SJSA1 (cell line): ENCODE measurements around the gene FBLN1. TPM values are rescaled to one million over a fixed set of nuclear protein-coding genes. Genes with fewer than 3 reads are reported as not detected.

ENCODE experiments used
- DNase-seq, 2 experiments: peaks; one replicate each; pipeline ENCODE4 v3.0.0-alpha.2; 2015 to 2020; ENCODE audit warnings: low spot score in 2 of 2, low read depth in 1 of 2
- H3K27ac ChIP-seq: fragments of 250-450 bp; sonication (Bioruptor Pico); 2 replicates; pipeline ENCODE4 v1.5.1; 2020; ENCODE audit warnings: mild to moderate bottlenecking, moderate library complexity
- H3K27me3 ChIP-seq: fragments of 250-450 bp; sonication (Bioruptor Pico); replicated peaks from 2 replicates; pipeline ENCODE4 v1.5.1; 2020; ENCODE audit warnings: mild to moderate bottlenecking, moderate library complexity
- H3K36me3 ChIP-seq: fragments of 250-450 bp; sonication (Bioruptor Pico); 2 replicates; pipeline ENCODE4 v1.5.1; 2020; ENCODE audit warnings: mild to moderate bottlenecking
- H3K4me1 ChIP-seq: fragments of 250-450 bp; sonication (Bioruptor Pico); replicated peaks from 2 replicates; pipeline ENCODE4 v1.6.1; 2021; ENCODE audit warnings: mild to moderate bottlenecking
- H3K4me3 ChIP-seq: fragments of 250-450 bp; sonication (Bioruptor Pico); 2 replicates; pipeline ENCODE4 v1.5.1; 2020; ENCODE audit warnings: mild to moderate bottlenecking
- H3K9me3 ChIP-seq: fragments of 250-450 bp; sonication (Bioruptor Pico); replicated peaks from 2 replicates; pipeline ENCODE4 v1.5.1; 2020; ENCODE audit warnings: mild to moderate bottlenecking
- total RNA-seq: library from RNA; depleted of rRNA; stranded (reverse); fragments of >200 nt; shearing (Covaris generic); gene quantifications from 2 replicates; pipeline ENCODE4 v1.2.3, GENCODE V29; 2014

The FBLN1 gene
- total RNA-seq, 1 experiment from 2014 or later = 38.8 TPM

- peak overlapping the region; percentile 59 for H3K27ac ChIP-seq
- peak in 1 of 2 experiments; percentile 32 for DNase-seq
- H3K9me3 ChIP-seq = no peaks in the 10 kb centered on the region
- H3K27me3 ChIP-seq = no peaks in the 10 kb centered on the region
- H3K4me1 ChIP-seq = peaks cover 34% of the 10 kb centered on the region
- H3K4me3 ChIP-seq = peak overlapping the region; percentile 77
- H3K36me3 ChIP-seq = peaks cover 2% of the 10 kb centered on the region; the same call in 1 of the 2 replicates
These were observed 550 bp downstream of the FBLN1 start for GRCh38 chr22:45503050-45503815.

GRCh38 chr22:45503816-45504372 lies 1.2 kb downstream of the FBLN1 start:
- no peaks in the 10 kb centered on the region for H3K27me3 ChIP-seq
- peak overlapping the region; percentile 77 for H3K4me3 ChIP-seq
- no peaks in the 10 kb centered on the region for H3K9me3 ChIP-seq
- peak overlapping the region; percentile 5 for H3K27ac ChIP-seq
- peak in 1 of 2 experiments; percentile 11 for DNase-seq
- H3K36me3 ChIP-seq = peaks cover 2% of the 10 kb centered on the region; the same call in 1 of the 2 replicates
- H3K4me1 ChIP-seq = peaks cover 34% of the 10 kb centered on the region

- Histone ChIP-seq H3K9me3 (no peaks in the 10 kb centered on the region), H3K4me1 (peaks cover 34% of the 10 kb centered on the region), H3K4me3 (peak overlapping the region; percentile 77), H3K27ac (peak overlapping the region; percentile 5), H3K36me3 (peaks cover 2% of the 10 kb centered on the region; the same call in 1 of the 2 replicates), H3K27me3 (no peaks in the 10 kb centered on the region)
- DNase-seq = peak; percentile 70 to 72
These were observed 2.0 kb downstream of the FBLN1 start for GRCh38 chr22:45504373-45505341.

GRCh38 chr22:45505991-45506747 lies 3.5 kb downstream of the FBLN1 start:
- H3K4me3 ChIP-seq = no peak overlapping the region
- H3K27ac ChIP-seq = no peak overlapping the region

GRCh38 chr22:45506816-45507360 lies 4.2 kb downstream of the FBLN1 start:
- peaks cover 2% of the 10 kb centered on the region; the same call in 1 of the 2 replicates for H3K36me3 ChIP-seq
- H3K4me1 ChIP-seq = peaks cover 40% of the 10 kb centered on the region
- no peaks in the 10 kb centered on the region for H3K27me3 ChIP-seq
- H3K9me3 ChIP-seq = no peaks in the 10 kb centered on the region
- no peak overlapping the region for H3K4me3 ChIP-seq
- DNase-seq = no peak
- no peak overlapping the region for H3K27ac ChIP-seq

More at GRCh38 chr22:45505991-45506747, 3.5 kb downstream of the FBLN1 start:
- H3K27me3 ChIP-seq = no peaks in the 10 kb centered on the region
- DNase-seq = no peak
- peaks cover 2% of the 10 kb centered on the region; the same call in 1 of the 2 replicates for H3K36me3 ChIP-seq
- peaks cover 40% of the 10 kb centered on the region for H3K4me1 ChIP-seq
- no peaks in the 10 kb centered on the region for H3K9me3 ChIP-seq

GRCh38 chr22:45507798-45508197 lies 5.1 kb downstream of the FBLN1 start:
- H3K36me3 ChIP-seq = peaks cover 2% of the 10 kb centered on the region; the same call in 1 of the 2 replicates
- H3K27me3 ChIP-seq = no peaks in the 10 kb centered on the region
- no peak overlapping the region for H3K4me3 ChIP-seq
- no peak for DNase-seq
- H3K4me1 ChIP-seq = peaks cover 32% of the 10 kb centered on the region
- H3K27ac ChIP-seq = no peak overlapping the region
- no peaks in the 10 kb centered on the region for H3K9me3 ChIP-seq

- Histone ChIP-seq H3K27me3 (no peaks in the 10 kb centered on the region), H3K27ac (no peak overlapping the region), H3K36me3 (0 out of 2 replicates have a peak, but pooled peaks cover 2% of the 10 kb centered on the region), H3K9me3 (no peaks in the 10 kb centered on the region), H3K4me1 (peaks cover 22% of the 10 kb centered on the region), H3K4me3 (no peak overlapping the region)
- DNase-seq = no peak
These were observed 6.1 kb downstream of the FBLN1 start for GRCh38 chr22:45508814-45509213.

- Histone ChIP-seq H3K4me1 (peaks cover 5% of the 10 kb centered on the region), H3K27me3 (no peaks in the 10 kb centered on the region), H3K4me3 (no peak overlapping the region), H3K9me3 (no peaks in the 10 kb centered on the region), H3K27ac (no peak overlapping the region), H3K36me3 (0 out of 2 replicates have a peak, but pooled peaks cover 2% of the 10 kb centered on the region)
- no peak for DNase-seq
These were observed 7.9 kb downstream of the FBLN1 start for GRCh38 chr22:45510376-45511232.

GRCh38 chr22:45511847-45512261 lies 9.2 kb downstream of the FBLN1 start:
- Histone ChIP-seq H3K27me3 (no peaks in the 10 kb centered on the region), H3K36me3 (no peaks in the 10 kb centered on the region), H3K27ac (no peak overlapping the region), H3K9me3 (no peaks in the 10 kb centered on the region), H3K4me3 (no peak overlapping the region), H3K4me1 (peaks cover 5% of the 10 kb centered on the region)
- DNase-seq = no peak

- H3K4me3 ChIP-seq = no peak overlapping the region
- H3K36me3 ChIP-seq = no peaks in the 10 kb centered on the region
- no peak for DNase-seq
- no peaks in the 10 kb centered on the region for H3K27me3 ChIP-seq
- H3K9me3 ChIP-seq = no peaks in the 10 kb centered on the region
- H3K27ac ChIP-seq = no peak overlapping the region
- H3K4me1 ChIP-seq = peaks cover 5% of the 10 kb centered on the region
These were observed 9.7 kb downstream of the FBLN1 start for GRCh38 chr22:45512363-45512762.

GRCh38 chr22:45515676-45516075 lies 13.0 kb downstream of the FBLN1 start:
- Histone ChIP-seq H3K4me1 (peaks cover 2% of the 10 kb centered on the region), H3K36me3 (peaks cover 7% of the 10 kb centered on the region; the same call in 1 of the 2 replicates), H3K9me3 (no peaks in the 10 kb centered on the region), H3K27ac (no peak overlapping the region), H3K27me3 (no peaks in the 10 kb centered on the region), H3K4me3 (no peak overlapping the region)
- DNase-seq = no peak

- H3K36me3 ChIP-seq = peaks cover 12% of the 10 kb centered on the region; the same call in 1 of the 2 replicates
- H3K4me1 ChIP-seq = no peaks in the 10 kb centered on the region
- DNase-seq = no peak
- H3K27ac ChIP-seq = no peak overlapping the region
- no peak overlapping the region for H3K4me3 ChIP-seq
- no peaks in the 10 kb centered on the region for H3K27me3 ChIP-seq
- H3K9me3 ChIP-seq = no peaks in the 10 kb centered on the region
These were observed 13.5 kb downstream of the FBLN1 start for GRCh38 chr22:45516163-45516562.
